Right ventricle myocardium superior (tissue), 1 donor: ENCODE results near the gene CXCL12. TPM values are rescaled to one million over a fixed set of nuclear protein-coding genes. Genes with fewer than 3 reads are reported as not detected.

Experiments used
- ATAC-seq: fragments of 200-7000 bp; cut with Tn5 transposase; one replicate; pipeline ENCODE4 v1.9.1; 2020; ENCODE audit warnings: mild to moderate bottlenecking; ENCODE audit not compliant: poor library complexity
- DNase-seq: peaks from one replicate; pipeline ENCODE4 v3.0.0-alpha.2; 2020
- intact Hi-C: fragments of 100-400 bp; cut with DNase I; formaldehyde crosslinking; loops from one replicate; pipeline ENCODE4 v1.11.2; 2022
- total RNA-seq: library from RNA; stranded (reverse); fragmentation: NEBNext Ultra II Directional; extraction: Animal tissue kit (Norgen Biotek cat#: 25700); gene quantifications from one replicate; pipeline ENCODE4 v1.2.1, GENCODE V29; 2021
- donor health status: DM: no; HTN: yes; CAD: no; lungs with severe emphysema.

CXCL12 gene
- total RNA-seq, 1 donor from 2014 or later = 117 TPM

DNA sequence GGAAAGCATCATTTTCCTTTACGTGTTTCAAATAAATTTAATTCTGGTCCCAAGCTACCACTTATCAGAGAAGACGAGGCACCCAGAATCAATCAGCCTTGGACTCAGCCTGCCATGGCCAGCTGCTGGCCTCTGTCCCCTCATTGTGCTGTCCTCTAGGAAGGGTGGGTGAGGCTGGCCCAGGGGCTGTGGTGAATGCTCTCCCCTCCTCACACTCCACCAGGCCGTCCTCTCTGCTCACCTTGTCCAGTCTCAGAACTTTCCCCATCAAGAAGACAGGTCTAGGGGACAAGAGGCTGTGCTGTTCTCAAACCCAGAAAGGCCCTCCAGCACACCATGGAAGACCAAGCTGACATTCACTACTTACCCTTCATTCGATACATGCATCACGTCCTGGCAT lies 36.4 kb downstream of the CXCL12 start:
- ATAC-seq = no peak
- DNase-seq = no peak
- intact Hi-C loops = no loop called here

DNA sequence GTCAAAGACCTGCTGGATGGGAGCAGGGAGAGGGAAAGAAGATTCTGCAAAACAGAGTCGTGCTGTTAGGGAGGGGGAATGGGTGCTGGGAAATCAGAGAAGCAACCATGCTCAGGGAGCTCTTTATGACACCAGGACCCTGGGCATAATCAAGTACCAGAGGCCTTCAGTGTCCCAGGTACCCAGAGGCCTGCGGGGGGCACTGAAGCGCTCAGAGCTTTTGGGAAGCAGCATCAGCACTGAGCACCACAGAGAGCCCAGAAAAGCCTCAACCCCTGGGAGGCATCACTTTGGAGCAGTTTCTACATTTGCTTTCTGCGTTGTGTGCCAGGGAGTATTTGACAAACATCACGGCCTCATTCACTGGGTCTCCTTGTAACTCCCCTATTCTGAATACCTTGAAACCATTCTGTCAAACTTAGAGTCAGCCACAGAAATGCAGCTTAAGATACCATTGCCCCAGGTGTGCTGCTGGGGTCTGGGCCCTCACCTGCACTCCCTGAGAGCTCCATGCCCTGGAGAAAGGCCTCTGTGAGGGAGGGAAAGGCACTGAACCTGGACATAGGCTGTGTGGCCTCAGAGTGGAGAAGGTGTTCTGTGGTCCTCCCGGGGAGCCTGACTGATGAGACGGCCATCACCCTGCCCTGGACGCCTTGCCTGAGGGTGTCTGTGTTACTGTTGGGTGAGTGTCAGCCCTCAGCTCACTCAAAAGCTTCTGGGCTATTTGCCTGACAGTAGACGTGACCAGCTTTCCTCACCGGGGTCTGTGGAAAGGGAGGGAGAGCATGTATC lies 37.1 kb downstream of the CXCL12 start:
- ATAC-seq = no peak
- no peak for DNase-seq

DNA sequence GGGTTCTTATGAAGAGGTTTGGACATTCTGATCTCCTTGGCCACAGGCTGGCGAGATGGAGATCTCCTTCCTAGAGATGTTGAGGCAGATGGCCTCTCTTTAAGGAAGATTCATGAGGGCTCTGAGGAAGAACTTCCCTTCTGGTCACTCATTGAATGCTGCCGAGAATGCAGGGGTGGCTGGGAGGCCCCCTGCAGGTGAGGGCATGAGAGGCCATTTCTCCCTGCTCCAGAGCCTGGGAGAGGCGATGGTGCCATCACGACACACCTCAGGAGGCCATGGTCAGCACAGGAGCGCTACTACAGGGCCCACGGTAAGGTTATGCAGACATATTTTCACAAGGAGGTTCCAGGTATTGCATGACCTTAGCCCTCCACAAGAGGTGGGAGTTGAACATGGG lies 40.2 kb downstream of the CXCL12 start:
- ATAC-seq (no peak), DNase-seq (no peak)
- intact Hi-C loops = no loop called here

More for the DNA sequence above, 37.1 kb downstream of the CXCL12 start:
- intact Hi-C loops = no loop called here

DNA sequence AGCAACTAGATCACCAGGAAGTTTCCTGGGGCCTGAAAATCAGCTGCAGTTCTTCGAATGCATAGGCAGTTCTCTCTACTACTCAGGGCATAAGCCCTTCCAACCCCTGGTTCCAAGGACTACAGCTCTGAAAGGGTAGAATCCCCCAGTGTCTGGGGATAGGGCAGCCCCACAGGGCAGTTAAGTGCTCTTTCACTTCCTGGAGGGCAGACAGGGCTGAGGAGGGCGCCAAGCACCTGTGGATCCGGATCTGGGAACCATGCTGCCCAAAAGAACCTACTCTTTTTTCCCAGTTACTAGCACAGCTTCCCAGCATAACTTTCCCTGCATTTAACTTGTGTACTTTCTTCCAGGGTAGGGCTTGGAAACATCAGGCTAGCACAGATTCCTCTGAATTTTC lies 41.1 kb downstream of the CXCL12 start:
- no peak for ATAC-seq
- intact Hi-C loops = no loop called here
- no peak for DNase-seq

DNA sequence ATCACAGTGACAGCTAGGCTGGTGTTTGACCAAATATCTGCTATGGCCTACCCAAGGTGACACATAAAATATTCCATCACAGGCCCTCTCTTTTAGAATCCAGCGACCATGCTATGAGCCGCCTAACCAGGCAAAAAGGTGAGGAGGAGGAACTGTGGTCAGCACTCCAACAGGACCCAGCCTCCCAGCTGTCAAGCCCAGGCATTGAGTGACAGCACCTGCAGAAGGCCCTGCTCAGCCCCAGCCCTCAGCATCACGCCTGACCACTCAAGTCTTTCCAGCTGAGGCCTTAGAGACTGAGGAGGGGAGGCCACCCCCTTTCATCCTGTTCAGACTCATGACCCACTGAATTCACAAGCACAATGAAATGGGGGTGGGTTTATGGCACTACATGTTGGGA lies 43.0 kb downstream of the CXCL12 start:
- intact Hi-C loops = no loop called here
- ATAC-seq (no peak), DNase-seq (no peak)

DNA sequence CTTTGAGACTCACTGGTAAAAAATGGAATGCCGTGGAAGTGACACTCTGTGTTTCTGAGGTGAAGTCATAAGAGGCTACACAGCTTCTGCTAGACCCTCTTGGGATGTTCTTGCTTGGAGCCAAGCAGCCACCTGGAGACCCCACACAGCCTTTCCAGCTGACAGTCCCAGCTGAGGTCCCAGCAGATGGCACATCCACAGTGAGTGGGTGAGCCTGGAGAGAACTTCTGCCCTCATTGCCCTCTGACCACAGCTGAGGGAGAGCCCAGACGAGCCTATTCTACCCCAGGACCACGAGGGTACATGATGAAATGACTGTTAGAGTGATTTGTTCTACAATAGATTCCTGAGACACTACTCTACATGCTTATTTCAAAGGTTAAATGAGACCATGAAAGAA lies 44.3 kb downstream of the CXCL12 start:
- no peak for DNase-seq
- no peak for ATAC-seq
- intact Hi-C loops = no loop called here

DNA sequence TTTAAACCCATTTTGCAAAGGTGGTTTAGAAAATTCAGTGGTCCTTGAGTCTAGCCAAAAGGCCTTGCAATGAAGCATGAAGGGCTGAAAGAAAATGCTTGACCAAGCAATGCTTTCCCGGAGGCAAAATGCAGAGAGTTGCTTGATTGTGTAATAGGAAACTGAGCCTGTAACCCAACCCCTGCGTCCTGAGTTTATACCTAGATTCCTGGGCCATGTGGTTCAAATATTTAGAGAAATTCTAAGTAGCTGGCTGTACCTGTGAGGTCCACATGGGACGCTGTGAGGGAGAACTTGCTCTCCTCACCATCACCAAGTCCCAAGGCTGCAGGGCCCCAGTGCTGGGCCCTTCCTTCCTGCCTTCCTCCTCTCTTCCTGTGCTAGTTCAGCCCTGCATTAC lies 45.7 kb downstream of the CXCL12 start:
- DNase-seq = no peak
- ATAC-seq = no peak
- intact Hi-C loops = no loop called here

DNA sequence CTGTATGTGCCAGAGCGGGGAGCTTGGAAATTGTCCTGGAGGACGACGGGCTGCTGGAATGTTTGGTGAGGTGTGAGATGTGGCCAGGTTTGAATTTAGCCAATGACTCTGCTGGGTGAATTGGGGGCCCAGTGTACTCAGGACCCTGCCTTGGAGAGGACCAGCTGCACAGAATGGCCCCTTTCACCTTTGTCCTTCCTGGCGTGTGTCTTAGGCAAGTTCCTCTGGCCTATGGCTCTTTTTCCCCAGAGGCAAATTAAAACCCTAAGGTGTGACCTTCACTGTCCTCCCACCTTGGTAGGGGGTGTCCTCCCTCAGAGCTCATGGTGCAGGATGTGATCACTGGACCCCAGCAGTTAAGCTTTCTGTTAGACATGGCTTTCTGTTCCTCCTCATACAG lies 47.8 kb downstream of the CXCL12 start:
- no peak for ATAC-seq
- no peak for DNase-seq
- intact Hi-C loops = no loop called here

DNA sequence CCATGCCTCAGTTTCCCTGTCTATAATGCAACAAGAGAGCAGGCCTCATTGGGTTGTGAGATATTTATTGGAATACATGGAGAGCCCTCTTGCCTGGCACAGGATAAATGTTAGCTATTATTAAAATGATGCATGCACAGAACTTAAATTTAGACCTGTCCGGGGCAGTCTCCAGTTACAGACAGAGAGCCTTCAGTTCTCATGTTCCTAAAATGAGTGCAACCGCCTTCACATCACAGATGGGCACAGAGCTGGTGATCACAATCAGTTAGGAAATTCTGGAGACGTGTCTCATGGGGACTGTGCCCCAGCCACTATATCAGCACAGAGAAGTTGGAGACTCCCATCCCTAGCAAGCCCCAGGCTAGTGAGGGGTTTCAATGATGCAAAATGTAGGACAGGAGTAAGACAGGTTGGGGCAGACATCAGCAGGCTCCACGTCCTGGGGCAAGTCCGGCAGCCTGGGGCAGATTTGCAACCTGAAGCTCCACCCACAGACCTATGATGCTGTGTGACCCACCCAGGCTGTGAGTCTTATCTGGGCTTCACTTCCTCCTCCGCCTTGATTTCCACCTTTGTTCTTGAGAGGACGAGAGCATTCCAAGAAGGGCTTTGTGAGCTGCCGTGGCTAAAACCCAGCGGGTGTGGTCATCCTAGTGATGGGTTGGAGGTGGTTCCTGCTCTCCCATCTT lies 49.4 kb downstream of the CXCL12 start:
- intact Hi-C loops = no loop called here
- peak; percentile 61 for ATAC-seq
- DNase-seq = no peak

DNA sequence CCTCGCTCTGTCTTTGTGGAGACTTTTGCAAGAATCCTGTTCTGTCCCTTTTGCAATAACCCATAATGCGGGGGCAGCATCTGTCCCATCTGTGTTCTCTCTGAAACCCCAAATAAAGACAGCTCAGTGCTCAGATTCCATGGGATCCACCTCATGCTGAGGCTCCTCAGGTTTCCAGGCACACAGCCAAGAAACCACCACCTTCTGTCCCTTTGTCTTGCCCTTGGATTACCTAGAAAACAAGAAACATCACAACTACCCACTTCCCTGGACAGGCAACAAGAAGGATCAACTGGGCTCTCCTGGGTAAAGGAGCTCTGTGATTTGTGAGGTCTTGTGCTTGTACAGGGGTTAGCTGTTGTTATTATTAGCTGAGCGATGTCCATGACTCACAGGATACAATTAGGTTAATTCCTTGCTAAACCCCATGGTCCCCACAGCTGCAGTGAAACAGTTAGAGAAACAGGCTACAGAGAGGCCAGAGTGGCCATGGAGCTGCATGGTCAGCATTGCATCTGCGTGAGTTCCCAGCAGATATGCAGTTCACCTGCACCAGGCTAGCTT lies 50.2 kb downstream of the CXCL12 start:
- intact Hi-C loops = no loop called here
- DNase-seq (no peak), ATAC-seq (peak; percentile 38)

DNA sequence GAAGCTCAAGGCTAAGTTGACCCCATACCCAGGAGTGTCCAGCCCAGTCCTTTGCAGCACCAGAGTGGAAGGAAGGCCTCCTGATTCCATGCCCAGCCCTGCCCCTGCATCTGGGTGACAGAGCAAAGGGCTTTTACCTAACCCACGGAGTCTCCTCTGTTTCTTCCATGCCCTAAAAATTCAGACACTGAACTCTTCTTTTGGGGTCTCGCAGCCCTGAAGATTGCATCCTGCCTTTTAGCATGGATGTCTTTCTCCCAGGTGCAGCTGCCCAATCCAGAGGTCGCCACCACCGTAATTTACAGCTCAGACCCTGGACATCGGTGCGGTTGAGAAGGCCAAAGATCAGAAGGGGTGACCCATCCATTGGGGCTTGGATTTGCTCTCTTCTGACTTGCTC lies 50.8 kb downstream of the CXCL12 start:
- DNase-seq (no peak), ATAC-seq (no peak)
- intact Hi-C loops = no loop called here

DNA sequence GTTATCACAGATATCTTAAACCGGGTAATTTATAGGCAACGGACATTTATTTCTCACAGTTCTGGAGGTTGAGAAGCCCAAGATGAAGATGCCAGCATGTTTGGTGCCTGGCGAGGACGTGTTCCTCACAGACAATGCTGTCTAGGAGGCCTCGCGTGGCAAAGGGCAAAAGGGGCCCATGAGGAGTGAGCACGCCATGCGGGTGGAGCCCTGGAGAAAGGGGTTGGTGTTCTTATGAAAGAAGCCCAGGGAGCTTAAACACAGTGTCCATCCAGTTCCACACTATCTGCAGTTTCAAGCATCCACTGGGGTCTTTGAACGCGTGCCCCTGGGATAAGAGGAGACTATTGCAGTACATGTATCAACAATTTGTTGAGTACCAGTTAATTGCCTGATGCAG lies 51.4 kb downstream of the CXCL12 start:
- intact Hi-C loops = no loop called here
- ATAC-seq (no peak), DNase-seq (no peak)

DNA sequence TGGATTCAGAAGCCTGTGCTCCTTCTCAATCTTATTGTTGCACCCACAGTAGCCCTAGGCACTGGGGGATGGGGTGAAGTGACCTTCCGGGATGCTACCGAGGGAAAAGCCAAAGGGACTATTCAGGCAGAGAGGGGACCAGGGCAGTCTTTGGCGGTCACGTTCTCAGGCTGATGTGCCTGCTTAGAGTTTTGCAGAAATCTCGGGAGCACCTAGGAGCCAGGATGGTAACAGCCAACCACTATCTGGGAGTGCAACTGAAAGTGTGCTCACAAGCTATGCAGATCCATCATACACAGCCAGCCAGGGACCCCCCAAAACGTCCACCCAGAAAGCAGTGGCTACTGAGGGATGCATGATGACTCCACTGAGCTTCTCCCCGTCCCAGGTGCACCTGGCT lies 52.4 kb downstream of the CXCL12 start:
- ATAC-seq (no peak), DNase-seq (no peak)
- intact Hi-C loops = no loop called here

DNA sequence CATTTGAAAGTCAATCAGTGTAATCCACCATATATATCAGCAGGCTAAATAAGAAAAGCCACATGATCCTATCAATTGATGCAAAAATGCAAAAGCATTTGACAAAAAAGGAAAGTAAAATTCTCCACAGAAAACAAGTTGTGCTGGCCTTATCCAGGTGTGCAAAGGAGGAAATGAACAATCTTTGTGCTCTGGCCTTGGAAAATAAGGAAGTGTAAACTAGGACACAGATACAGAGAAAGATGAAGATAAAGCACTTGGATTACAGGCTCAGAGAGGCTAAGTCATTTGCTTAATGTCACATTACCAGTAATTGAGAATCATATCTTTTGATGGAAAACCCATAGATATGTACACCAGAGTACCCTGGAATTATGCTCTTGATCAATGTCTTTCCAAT lies 54.5 kb downstream of the CXCL12 start:
- ATAC-seq (no peak), DNase-seq (no peak)
- intact Hi-C loops = no loop called here

DNA sequence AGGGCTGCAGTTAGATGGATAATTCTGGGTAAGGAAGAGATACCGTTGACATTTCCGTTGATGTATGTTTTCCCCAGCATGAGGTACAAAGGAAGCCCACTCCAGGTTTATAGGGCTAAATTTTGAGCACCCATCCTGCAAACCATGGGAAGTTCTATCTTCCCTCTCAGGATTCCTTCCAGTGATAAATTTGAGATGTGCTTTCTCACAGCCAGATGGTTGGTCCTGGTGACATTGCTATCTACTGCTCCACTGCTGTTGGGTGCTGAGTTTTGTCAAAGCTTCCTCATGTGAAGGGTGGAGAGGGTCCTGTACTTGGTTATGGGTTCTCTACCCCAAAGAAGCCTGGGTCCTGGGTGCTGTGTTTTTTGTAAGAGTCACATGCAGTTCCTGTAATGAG lies 57.4 kb downstream of the CXCL12 start:
- ATAC-seq (no peak), DNase-seq (no peak)
- intact Hi-C loops = no loop called here
